Mesothelial cell of epicardium (in vitro differentiated cells): ENCODE results near the gene TM9SF2. TPM values are rescaled to one million over a fixed set of nuclear protein-coding genes. Genes with fewer than 3 reads are reported as not detected.

Experiments
- DNase-seq, 2 experiments: peaks; one replicate each; pipeline ENCODE4 v3.0.0; 2021; ENCODE audit warnings: low spot score in 2 of 2; ENCODE audit not compliant: unreplicated experiment in 2 of 2
- H3K27ac Mint-ChIP-seq: 2 replicates; pipeline ENCODE4 v1.8.0; 2021; ENCODE audit warnings: mixed read lengths
- H3K27me3 Mint-ChIP-seq: 2 replicates; pipeline ENCODE4 v1.8.0; 2021; ENCODE audit warnings: low read depth, mixed read lengths
- H3K36me3 Mint-ChIP-seq: 2 replicates; pipeline ENCODE4 v1.8.0; 2021; ENCODE audit warnings: mixed read lengths
- H3K4me1 Mint-ChIP-seq: 2 replicates; pipeline ENCODE4 v1.8.0; 2021; ENCODE audit warnings: mixed read lengths
- H3K4me3 Mint-ChIP-seq: 2 replicates; pipeline ENCODE4 v1.8.0; 2021; ENCODE audit warnings: mild to moderate bottlenecking, moderate library complexity, mixed read lengths
- H3K9me3 Mint-ChIP-seq: 2 replicates; pipeline ENCODE4 v1.8.0; 2021; ENCODE audit warnings: mixed read lengths
- CTCF ChIP-seq: fragments of 200-600 bp; sonication (generic); IDR thresholded peaks from one replicate; pipeline ENCODE4 v1.5.0; 2021; ENCODE audit warnings: antibody characterized with exemption; ENCODE audit not compliant: unreplicated experiment
- total RNA-seq: library from RNA; stranded (reverse); gene quantifications from 3 replicates; pipeline ENCODE4 v1.2.1, GENCODE V29; 2021

The TM9SF2 gene
- total RNA-seq, 1 donor from 2014 or later, result 106 TPM

GRCh38 chr13:99553033-99553432 lies 51.8 kb downstream of the TM9SF2 start:
- no peaks in the 10 kb centered on the region for H3K4me1 Mint-ChIP-seq
- no peak overlapping the region for H3K27ac Mint-ChIP-seq

DNA sequence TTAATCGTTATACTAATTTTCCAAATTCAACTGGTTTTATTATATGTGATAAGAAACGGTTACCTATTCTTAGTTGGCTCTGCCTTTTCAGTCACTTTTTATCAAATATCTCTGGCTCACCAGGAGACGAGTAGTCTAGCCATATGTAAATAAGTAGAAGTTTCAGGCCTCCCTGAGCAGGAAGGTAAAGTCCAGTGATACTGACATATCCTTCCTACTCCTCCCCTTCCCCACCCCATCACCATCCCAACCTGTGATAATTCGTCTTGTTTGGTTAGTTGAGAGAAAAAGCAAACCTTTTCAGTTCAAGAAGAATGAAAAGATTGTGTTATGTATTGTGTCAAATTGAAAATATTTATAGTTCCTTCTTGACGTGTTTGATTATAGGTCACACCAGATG lies 53.9 kb downstream of the TM9SF2 start:
- Mint-ChIP-seq H3K36me3 (peaks cover 44% of the 10 kb centered on the region), H3K27ac (no peak overlapping the region), H3K4me1 (no peaks in the 10 kb centered on the region), H3K4me3 (no peak overlapping the region), H3K27me3 (no peaks in the 10 kb centered on the region), H3K9me3 (peaks cover 3% of the 10 kb centered on the region)
- DNase-seq, result no peak
- TF ChIP-seq CTCF, result no peak

More at GRCh38 chr13:99553033-99553432, 51.8 kb downstream of the TM9SF2 start:
- Mint-ChIP-seq H3K27me3 (no peaks in the 10 kb centered on the region), H3K36me3 (peaks cover 41% of the 10 kb centered on the region), H3K4me3 (no peak overlapping the region), H3K9me3 (peaks cover 3% of the 10 kb centered on the region)
- no peak for DNase-seq
- no peak for TF ChIP-seq CTCF

DNA sequence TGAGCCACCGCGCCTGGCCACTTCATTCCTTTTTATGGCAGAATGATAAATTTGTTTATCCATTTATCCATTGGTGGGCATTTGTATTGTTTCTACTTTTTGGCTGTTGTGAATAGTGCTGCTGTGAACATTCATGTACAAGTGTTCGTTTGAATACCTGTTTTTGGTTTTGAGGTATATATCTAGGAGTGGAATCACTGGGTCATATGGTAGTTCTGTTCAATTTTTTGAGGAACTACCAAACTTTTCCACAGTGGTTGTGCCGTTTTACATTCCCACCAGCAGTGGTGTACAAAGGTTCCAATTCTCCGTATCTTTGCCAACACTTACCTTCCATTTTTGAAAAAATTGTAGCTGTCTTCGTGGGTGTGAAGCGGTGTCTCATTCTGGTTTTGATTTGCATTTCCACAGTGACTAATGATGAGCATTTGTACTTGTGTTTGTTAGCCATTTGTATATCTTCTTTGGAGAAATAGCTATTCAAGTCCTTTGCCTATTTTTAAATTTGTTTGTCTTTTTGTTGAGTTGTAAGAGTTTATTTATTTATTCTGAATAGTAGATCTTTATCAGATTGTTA lies 55.7 kb downstream of the TM9SF2 start:
- H3K4me3 Mint-ChIP-seq, result no peak overlapping the region
- no peaks in the 10 kb centered on the region for H3K4me1 Mint-ChIP-seq
- no peaks in the 10 kb centered on the region for H3K27me3 Mint-ChIP-seq
- TF ChIP-seq CTCF, result no peak
- peaks cover 37% of the 10 kb centered on the region for H3K36me3 Mint-ChIP-seq
- DNase-seq, result no peak
- H3K9me3 Mint-ChIP-seq, result peaks cover 3% of the 10 kb centered on the region
- no peak overlapping the region for H3K27ac Mint-ChIP-seq

GRCh38 chr13:99558570-99559180 lies 57.4 kb downstream of the TM9SF2 start:
- H3K4me3 Mint-ChIP-seq, result no peak overlapping the region
- H3K36me3 Mint-ChIP-seq, result peaks cover 38% of the 10 kb centered on the region

DNA sequence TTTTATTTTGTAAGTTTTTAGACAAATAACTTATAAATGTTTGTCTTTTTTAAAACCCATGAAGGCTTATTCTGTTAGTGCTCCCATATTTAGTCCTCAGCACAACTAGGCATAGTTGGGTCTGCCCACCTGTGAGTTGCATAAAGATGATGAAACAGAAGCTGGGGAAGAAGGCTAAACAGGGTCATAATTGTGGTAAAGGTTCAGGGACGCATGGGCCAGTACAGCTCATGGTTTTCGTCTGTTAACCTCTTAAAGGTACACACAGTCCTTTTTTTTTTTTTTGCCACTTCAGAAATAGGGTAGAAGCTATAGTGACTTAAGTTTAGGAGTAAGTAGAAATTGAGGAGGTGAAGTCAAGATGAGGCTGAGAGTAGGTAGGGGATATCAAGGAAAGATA lies 58.3 kb downstream of the TM9SF2 start:
- Mint-ChIP-seq H3K4me3 (no peak overlapping the region), H3K4me1 (no peaks in the 10 kb centered on the region), H3K9me3 (peaks cover 3% of the 10 kb centered on the region), H3K27ac (no peak overlapping the region), H3K27me3 (no peaks in the 10 kb centered on the region), H3K36me3 (peaks cover 38% of the 10 kb centered on the region)
- TF ChIP-seq CTCF, result no peak
- no peak for DNase-seq

More at GRCh38 chr13:99558570-99559180, 57.4 kb downstream of the TM9SF2 start:
- H3K27me3 Mint-ChIP-seq, result no peaks in the 10 kb centered on the region
- peaks cover 3% of the 10 kb centered on the region for H3K9me3 Mint-ChIP-seq
- no peaks in the 10 kb centered on the region for H3K4me1 Mint-ChIP-seq
- H3K27ac Mint-ChIP-seq, result no peak overlapping the region
- DNase-seq, result no peak
- no peak for TF ChIP-seq CTCF
